Measurements from ENCODE around the gene NDFIP1.

The NDFIP1 gene

GRCh38 chr5:142110988-142111687 lies 2.6 kb downstream of the NDFIP1 start:
- ChIA-PET POLR2A (ENCODE audit: low non-redundant PET) (no interaction called here), CTCF (interaction anchor here (0.7 to 1.8 kb wide), 2 partner anchors 34 to 287 kb away, joined by 3 to 5 read pairs; no protein-coding TSS in a partner anchor)
- DNase-seq (ENCODE audit: low spot score), result no peak
- TF ChIP-seq CTCF (conservative IDR thresholded peaks at IDR 0.05; ENCODE audit: low read depth), result no peak
- H3K27ac ChIP-seq, result no peak overlapping the region

GRCh38 chr5:142114687-142115086 lies 6.1 kb downstream of the NDFIP1 start:
- ChIA-PET CTCF (no interaction called here), POLR2A (ENCODE audit: low non-redundant PET) (no interaction called here)
- DNase-seq (ENCODE audit: low spot score), result no peak
- TF ChIP-seq CTCF (conservative IDR thresholded peaks at IDR 0.05; ENCODE audit: low read depth), result no peak
- H3K27ac ChIP-seq, result no peak overlapping the region

- no peak for DNase-seq (ENCODE audit: low spot score)
- CTCF ChIA-PET, result interaction anchor here (0.6 kb wide), 1 partner anchor 341 kb away, joined by 3 read pairs; no protein-coding TSS in a partner anchor
- POLR2A ChIA-PET (ENCODE audit: low non-redundant PET), result no interaction called here
- TF ChIP-seq CTCF (conservative IDR thresholded peaks at IDR 0.05; ENCODE audit: low read depth), result no peak
- peak overlapping the region; percentile 26; the same call in 1 of the 2 replicates for H3K27ac ChIP-seq
Observed at GRCh38 chr5:142115937-142116614, 7.5 kb downstream of the NDFIP1 start.

GRCh38 chr5:142117579-142118151 lies 9.1 kb downstream of the NDFIP1 start:
- DNase-seq (ENCODE audit: low spot score), result no peak
- CTCF ChIA-PET, result no interaction called here
- POLR2A ChIA-PET (ENCODE audit: low non-redundant PET), result no interaction called here
- no peak overlapping the region for H3K27ac ChIP-seq
- no peak for TF ChIP-seq CTCF (conservative IDR thresholded peaks at IDR 0.05; ENCODE audit: low read depth)

- TF ChIP-seq CTCF (conservative IDR thresholded peaks at IDR 0.05; ENCODE audit: low read depth), result no peak
- POLR2A ChIA-PET (ENCODE audit: low non-redundant PET), result no interaction called here
- no peak for DNase-seq (ENCODE audit: low spot score)
- CTCF ChIA-PET, result no interaction called here
- H3K27ac ChIP-seq, result no peak overlapping the region
Observed at GRCh38 chr5:142118155-142118686, 9.6 kb downstream of the NDFIP1 start.

- ChIA-PET CTCF (interaction anchor here (0.8 kb wide), 1 partner anchor 31 kb away, joined by 7 read pairs; no protein-coding TSS in a partner anchor), POLR2A (ENCODE audit: low non-redundant PET) (no interaction called here)
- no peak for DNase-seq (ENCODE audit: low spot score)
- no peak overlapping the region for H3K27ac ChIP-seq
- TF ChIP-seq CTCF (conservative IDR thresholded peaks at IDR 0.05; ENCODE audit: low read depth), result no peak
Observed at GRCh38 chr5:142119051-142119625, 10.6 kb downstream of the NDFIP1 start.

Measured in RWPE1 (cell line).